PC-9 (cell line): ENCODE data around the gene GALNT2. TPM values are rescaled to one million over a fixed set of nuclear protein-coding genes. Genes with fewer than 3 reads are reported as not detected.

Experiments
- BruUV-seq: library from RNA; stranded (reverse); fragments of 400-500 nt; replicated peaks from 2 replicates; lab custom pipeline; 2021; lab: Mats Ljungman, UMichigan
- CTCF ChIA-PET: fragments of 300-600 bp; sonication (Branson Sonifier 250); formaldehyde crosslinking; loops from one replicate; lab custom pipeline; 2022; ENCODE audit warnings: antibody characterized with exemption; lab: Charles Lee
- POLR2A ChIA-PET: fragments of 300-600 bp; sonication (Branson Sonifier 250); formaldehyde crosslinking; loops from one replicate; lab custom pipeline; 2022; ENCODE audit warnings: antibody characterized with exemption; ENCODE audit not compliant: unreplicated experiment; lab: Charles Lee
- DNase-seq, 2 experiments: peaks; one replicate each; pipeline versions ENCODE4 v3.0.0 to v3.0.0-alpha.2; 2015 to 2022; ENCODE audit warnings: mixed read lengths in 1 of 2
- H2AFZ ChIP-seq: fragments of 200-600 bp; sonication (generic); 2 replicates; pipeline ENCODE4 v1.8.1; 2017; ENCODE audit warnings: antibody characterized with exemption
- H3F3A ChIP-seq: fragments of 200-600 bp; sonication (generic); 2 replicates; pipeline ENCODE4 v1.8.1; 2017; ENCODE audit warnings: antibody characterized with exemption, mild to moderate bottlenecking, low read depth; ENCODE audit not compliant: insufficient read depth
- H3K27ac ChIP-seq: fragments of 200-600 bp; sonication (generic); 2 replicates; pipeline ENCODE4 v1.6.1; 2016; ENCODE audit warnings: mixed run types
- H3K27me3 ChIP-seq: fragments of 200-600 bp; sonication (generic); 2 replicates; pipeline ENCODE4 v1.6.1; 2016; ENCODE audit warnings: low read depth, mixed run types; ENCODE audit not compliant: insufficient read depth
- H3K36me3 ChIP-seq: fragments of 200-600 bp; sonication (generic); 2 replicates; pipeline ENCODE4 v1.6.1; 2016; ENCODE audit warnings: low read depth, mixed run types
- H3K4me1 ChIP-seq: fragments of 200-600 bp; sonication (generic); replicated peaks from 2 replicates; pipeline ENCODE4 v1.6.1; 2016; ENCODE audit warnings: mixed run types; ENCODE audit not compliant: insufficient read depth
- H3K4me2 ChIP-seq: fragments of 200-600 bp; sonication (generic); 2 replicates; pipeline ENCODE4 v1.6.1; 2017; ENCODE audit warnings: mixed run types
- H3K4me3 ChIP-seq: fragments of 200-600 bp; sonication (generic); 2 replicates; pipeline ENCODE4 v1.6.1; 2016; ENCODE audit warnings: mixed run types
- H3K79me2 ChIP-seq: fragments of 200-600 bp; sonication (generic); 2 replicates; pipeline ENCODE4 v1.6.1; 2017; ENCODE audit warnings: low read depth, mixed run types
- H3K9me2 ChIP-seq: fragments of 200-600 bp; sonication (generic); 2 replicates; pipeline ENCODE4 v1.8.1; 2017; ENCODE audit warnings: mild to moderate bottlenecking; ENCODE audit not compliant: insufficient read depth
- H3K9me3 ChIP-seq: fragments of 200-600 bp; sonication (generic); 2 replicates; pipeline ENCODE4 v1.8.1; 2016; ENCODE audit warnings: low read depth; ENCODE audit not compliant: insufficient read depth
- H4K20me1 ChIP-seq: fragments of 200-600 bp; sonication (generic); 2 replicates; pipeline ENCODE4 v1.8.1; 2017; ENCODE audit not compliant: insufficient read depth
- CTCF ChIP-seq: fragments of 200-600 bp; sonication (generic); conservative IDR thresholded peaks from 2 replicates; pipeline ENCODE4 v1.6.1; 2017; ENCODE audit warnings: mixed run types, antibody characterized with exemption, mild to moderate bottlenecking, moderate library complexity
- EZH2 ChIP-seq: fragments of 200-600 bp; sonication (generic); IDR thresholded peaks from 2 replicates; pipeline ENCODE4 v1.8.0; 2017; ENCODE audit warnings: antibody characterized with exemption, low read depth
- intact Hi-C: fragments of 100-400 bp; cut with micrococcal nuclease; formaldehyde crosslinking; loops from one replicate; pipeline ENCODE4 v1.10.0; 2022; ENCODE audit not compliant: unreplicated experiment
- total RNA-seq: library from RNA; stranded (reverse); gene quantifications from 2 replicates; pipeline ENCODE4 v1.2.3, GENCODE V29; 2021

Gene GALNT2
- total RNA-seq, 1 experiment from 2014 or later: 121 TPM

GRCh38 chr1:230274254-230274653 lies 207.2 kb downstream of the GALNT2 start:
- H3K36me3 ChIP-seq: peaks cover 15% of the 10 kb centered on the region
- H4K20me1 ChIP-seq: no peaks in the 10 kb centered on the region; the same call in 1 of the 2 replicates
- H3K27ac ChIP-seq: no peak overlapping the region
- H3K4me2 ChIP-seq: no peak overlapping the region
- TF ChIP-seq CTCF (no peak), EZH2 (no peak)
- H2AFZ ChIP-seq: no peak overlapping the region
- no peaks in the 10 kb centered on the region for H3K27me3 ChIP-seq
- H3F3A ChIP-seq: peaks cover 16% of the 10 kb centered on the region
- POLR2A ChIA-PET: no interaction called here
- CTCF ChIA-PET: no interaction called here
- DNase-seq: no peak
- no peaks in the 10 kb centered on the region for H3K9me3 ChIP-seq
- H3K4me1 ChIP-seq: no peaks in the 10 kb centered on the region
- no peaks in the 10 kb centered on the region for H3K9me2 ChIP-seq
- intact Hi-C loops: no loop called here
- no TSS peak for BruUV-seq
- no peak overlapping the region for H3K4me3 ChIP-seq
- no peaks in the 10 kb centered on the region for H3K79me2 ChIP-seq

GRCh38 chr1:230276401-230276800 lies 209.4 kb downstream of the GALNT2 start:
- Histone ChIP-seq H3K4me2 (no peak overlapping the region), H3K36me3 (peaks cover 15% of the 10 kb centered on the region), H3K9me2 (no peaks in the 10 kb centered on the region), H3K9me3 (no peaks in the 10 kb centered on the region), H3F3A (peaks cover 16% of the 10 kb centered on the region), H3K27ac (no peak overlapping the region), H3K79me2 (no peaks in the 10 kb centered on the region), H3K4me1 (no peaks in the 10 kb centered on the region), H4K20me1 (no peaks in the 10 kb centered on the region), H3K4me3 (no peak overlapping the region), H3K27me3 (no peaks in the 10 kb centered on the region), H2AFZ (no peak overlapping the region)
- no TSS peak for BruUV-seq
- CTCF ChIA-PET: no interaction called here
- POLR2A ChIA-PET: no interaction called here
- no peak for DNase-seq
- intact Hi-C loops: no loop called here
- no peak for TF ChIP-seq CTCF
- no peak for TF ChIP-seq EZH2

GRCh38 chr1:230277201-230278025 lies 210.4 kb downstream of the GALNT2 start:
- CTCF ChIA-PET: no interaction called here
- Histone ChIP-seq H3K4me2 (no peak overlapping the region), H3K9me2 (no peaks in the 10 kb centered on the region), H3K4me3 (no peak overlapping the region), H3F3A (peaks cover 16% of the 10 kb centered on the region), H3K36me3 (peaks cover 15% of the 10 kb centered on the region), H3K79me2 (no peaks in the 10 kb centered on the region), H2AFZ (no peak overlapping the region), H3K9me3 (no peaks in the 10 kb centered on the region), H4K20me1 (no peaks in the 10 kb centered on the region), H3K27me3 (no peaks in the 10 kb centered on the region), H3K27ac (no peak overlapping the region), H3K4me1 (no peaks in the 10 kb centered on the region)
- BruUV-seq: no TSS peak
- TF ChIP-seq CTCF (no peak), EZH2 (no peak)
- POLR2A ChIA-PET: no interaction called here
- no peak for DNase-seq
- intact Hi-C loops: no loop called here
